GM18909 (cell line): ENCODE results near the gene COL5A1.

ENCODE experiments used
- ATAC-seq: cut with Tn5 transposase; IDR thresholded peaks from one replicate; pipeline ENCODE4 v1.9.1; 2021; ENCODE audit warnings: mild to moderate bottlenecking; ENCODE audit not compliant: unreplicated experiment, poor library complexity

Gene COL5A1

GRCh38 chr9:134861595-134862334 lies 220.2 kb downstream of the COL5A1 start:
- ATAC-seq, result no peak

- ATAC-seq, result no peak
Observed at GRCh38 chr9:134863306-134863902, 221.8 kb downstream of the COL5A1 start.

GRCh38 chr9:134863941-134864820 lies 222.6 kb downstream of the COL5A1 start:
- ATAC-seq, result no peak

GRCh38 chr9:134864821-134865190 lies 223.2 kb downstream of the COL5A1 start:
- no peak for ATAC-seq

GRCh38 chr9:134867917-134868750 lies 226.5 kb downstream of the COL5A1 start:
- no peak for ATAC-seq

- ATAC-seq, result no peak
Observed at GRCh38 chr9:134868751-134869553, 227.3 kb downstream of the COL5A1 start.

- ATAC-seq, result no peak
Observed at GRCh38 chr9:134869554-134870300, 228.1 kb downstream of the COL5A1 start.

GRCh38 chr9:134870301-134870694 lies 228.7 kb downstream of the COL5A1 start:
- ATAC-seq, result no peak

GRCh38 chr9:134870746-134871662 lies 229.4 kb downstream of the COL5A1 start:
- no peak for ATAC-seq

- no peak for ATAC-seq
Observed at GRCh38 chr9:134871697-134872340, 230.2 kb downstream of the COL5A1 start.

- ATAC-seq, result no peak
Observed at GRCh38 chr9:134872482-134873231, 231.1 kb downstream of the COL5A1 start.

GRCh38 chr9:134875371-134875770 lies 233.8 kb downstream of the COL5A1 start:
- ATAC-seq, result no peak

- ATAC-seq, result no peak
Observed at GRCh38 chr9:134877541-134877940, 235.9 kb downstream of the COL5A1 start.

- ATAC-seq, result no peak
Observed at GRCh38 chr9:134879664-134880483, 238.3 kb downstream of the COL5A1 start.

- ATAC-seq, result no peak
Observed at GRCh38 chr9:134880484-134881312, 239.1 kb downstream of the COL5A1 start, which contains the start of gene FCN2. TSS of gene FCN2 (plus strand) at chr9:134880810. CDS start at chr9:134880822, 12 bp downstream.
